Parathyroid adenoma (tissue), 2 donors: ENCODE data around the gene SYT9.
A peak's percentile ranks its signal among the peaks of the same experiment; 100 is the strongest.

ENCODE experiments used
- H2AFZ ChIP-seq: fragments of 300-600 bp; sonication (generic); one replicate; pipeline ENCODE4 v1.7.0; 2017; ENCODE audit warnings: antibody characterized with exemption, mild to moderate bottlenecking
- H3K27ac ChIP-seq: fragments of 300-600 bp; sonication (generic); one replicate; pipeline ENCODE4 v1.7.0; 2017
- H3K27me3 ChIP-seq: fragments of 300-600 bp; sonication (generic); one replicate; pipeline ENCODE4 v1.7.0; 2017; ENCODE audit warnings: low read length; ENCODE audit not compliant: control insufficient read depth, insufficient read depth
- H3K36me3 ChIP-seq: fragments of 300-600 bp; sonication (generic); one replicate; pipeline ENCODE4 v1.7.0; 2017; ENCODE audit warnings: low read length; ENCODE audit not compliant: control insufficient read depth, insufficient read depth
- H3K4me1 ChIP-seq: fragments of 300-600 bp; sonication (generic); one replicate; pipeline ENCODE4 v1.7.0; 2017; ENCODE audit warnings: control low read depth
- H3K4me2 ChIP-seq: fragments of 300-600 bp; sonication (generic); one replicate; pipeline ENCODE4 v1.7.0; 2017; ENCODE audit warnings: low read length
- H3K4me3 ChIP-seq: fragments of 300-600 bp; sonication (generic); one replicate; pipeline ENCODE4 v1.7.0; 2017; ENCODE audit warnings: low read depth, low read length
- H3K79me2 ChIP-seq: fragments of 300-600 bp; sonication (generic); one replicate; pipeline ENCODE4 v1.7.0; 2017; ENCODE audit warnings: control low read depth
- H3K9ac ChIP-seq: fragments of 300-600 bp; sonication (generic); one replicate; pipeline ENCODE4 v1.7.0; 2017; ENCODE audit warnings: mild to moderate bottlenecking
- H3K9me3 ChIP-seq: fragments of 300-600 bp; sonication (generic); one replicate; pipeline ENCODE4 v1.7.0; 2017; ENCODE audit warnings: low read length; ENCODE audit not compliant: control insufficient read depth
- TF ChIP-seq, protein P1 (sequence below): fragments of 300-600 bp; sonication (generic); IDR thresholded peaks from one replicate; pipeline ENCODE4 v1.7.0; 2017; ENCODE audit warnings: antibody characterized with exemption, mild to moderate bottlenecking
- donor health status: primary hyperparathyroidism.

Gene SYT9

GRCh38 chr11:7449841-7450214 is 198.1 kb downstream of the SYT9 start:
- no peak overlapping the region for H3K27ac ChIP-seq
- TF ChIP-seq, protein P1, sequence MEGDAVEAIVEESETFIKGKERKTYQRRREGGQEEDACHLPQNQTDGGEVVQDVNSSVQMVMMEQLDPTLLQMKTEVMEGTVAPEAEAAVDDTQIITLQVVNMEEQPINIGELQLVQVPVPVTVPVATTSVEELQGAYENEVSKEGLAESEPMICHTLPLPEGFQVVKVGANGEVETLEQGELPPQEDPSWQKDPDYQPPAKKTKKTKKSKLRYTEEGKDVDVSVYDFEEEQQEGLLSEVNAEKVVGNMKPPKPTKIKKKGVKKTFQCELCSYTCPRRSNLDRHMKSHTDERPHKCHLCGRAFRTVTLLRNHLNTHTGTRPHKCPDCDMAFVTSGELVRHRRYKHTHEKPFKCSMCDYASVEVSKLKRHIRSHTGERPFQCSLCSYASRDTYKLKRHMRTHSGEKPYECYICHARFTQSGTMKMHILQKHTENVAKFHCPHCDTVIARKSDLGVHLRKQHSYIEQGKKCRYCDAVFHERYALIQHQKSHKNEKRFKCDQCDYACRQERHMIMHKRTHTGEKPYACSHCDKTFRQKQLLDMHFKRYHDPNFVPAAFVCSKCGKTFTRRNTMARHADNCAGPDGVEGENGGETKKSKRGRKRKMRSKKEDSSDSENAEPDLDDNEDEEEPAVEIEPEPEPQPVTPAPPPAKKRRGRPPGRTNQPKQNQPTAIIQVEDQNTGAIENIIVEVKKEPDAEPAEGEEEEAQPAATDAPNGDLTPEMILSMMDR: no peak
- no peak overlapping the region for H3K4me3 ChIP-seq
- peak overlapping the region; percentile 38 for H2AFZ ChIP-seq
- H3K4me1 ChIP-seq: no peaks in the 10 kb centered on the region
- H3K79me2 ChIP-seq: no peaks in the 10 kb centered on the region
- H3K36me3 ChIP-seq: no peaks in the 10 kb centered on the region
- no peak overlapping the region for H3K9ac ChIP-seq
- no peak overlapping the region for H3K4me2 ChIP-seq
- H3K27me3 ChIP-seq: no peaks in the 10 kb centered on the region
- H3K9me3 ChIP-seq: no peaks in the 10 kb centered on the region

DNA sequence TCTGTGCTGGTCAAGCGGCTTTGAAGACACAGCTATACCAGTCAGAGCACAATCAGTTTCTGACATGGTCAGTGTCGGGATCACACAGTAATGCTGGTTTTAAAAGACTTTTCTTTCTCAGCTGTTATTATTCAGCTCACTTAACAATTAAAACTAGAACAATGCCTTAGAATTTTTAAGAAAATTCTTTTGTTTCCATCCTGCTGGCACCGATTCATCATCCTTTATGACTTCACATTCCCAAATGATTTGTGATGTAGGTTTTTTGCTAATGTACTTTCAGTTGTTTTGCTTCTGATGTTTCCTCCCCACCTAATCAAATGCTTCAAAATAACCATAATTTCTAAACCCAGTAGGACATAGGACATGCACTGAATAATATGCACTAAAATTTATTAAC is 199.1 kb downstream of the SYT9 start:
- no peaks in the 10 kb centered on the region for H3K27me3 ChIP-seq
- H2AFZ ChIP-seq: no peak overlapping the region
- TF ChIP-seq, protein P1: no peak
- no peak overlapping the region for H3K4me3 ChIP-seq
- no peaks in the 10 kb centered on the region for H3K36me3 ChIP-seq
- H3K27ac ChIP-seq: no peak overlapping the region
- H3K4me2 ChIP-seq: no peak overlapping the region
- H3K9me3 ChIP-seq: no peaks in the 10 kb centered on the region
- H3K9ac ChIP-seq: no peak overlapping the region
- H3K4me1 ChIP-seq: no peaks in the 10 kb centered on the region
- no peaks in the 10 kb centered on the region for H3K79me2 ChIP-seq

DNA sequence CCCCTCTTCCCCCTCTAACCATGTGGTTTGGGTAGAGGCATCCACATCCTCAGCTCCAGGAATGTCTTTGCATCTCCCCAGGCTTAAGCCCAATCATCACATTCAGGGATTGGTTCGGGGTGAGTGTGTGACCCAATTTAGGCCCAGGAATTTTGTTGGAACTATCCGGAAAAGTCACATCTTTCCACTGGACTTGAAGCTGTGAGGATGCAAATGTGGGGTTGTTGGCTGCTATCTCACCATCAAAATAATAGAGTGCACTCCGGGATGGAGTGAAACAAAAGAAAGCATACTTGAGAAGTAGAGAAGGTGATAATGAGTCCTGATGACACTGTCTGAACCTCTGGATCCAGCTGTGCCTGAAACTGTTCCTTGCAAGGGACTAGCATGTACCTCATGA is 199.8 kb downstream of the SYT9 start:
- TF ChIP-seq, protein P1: no peak
- H2AFZ ChIP-seq: no peak overlapping the region
- no peak overlapping the region for H3K4me2 ChIP-seq
- no peak overlapping the region for H3K27ac ChIP-seq
- no peaks in the 10 kb centered on the region for H3K9me3 ChIP-seq
- H3K27me3 ChIP-seq: no peaks in the 10 kb centered on the region
- no peaks in the 10 kb centered on the region for H3K79me2 ChIP-seq
- H3K36me3 ChIP-seq: no peaks in the 10 kb centered on the region
- H3K4me3 ChIP-seq: no peak overlapping the region
- no peaks in the 10 kb centered on the region for H3K4me1 ChIP-seq
- H3K9ac ChIP-seq: no peak overlapping the region

GRCh38 chr11:7451952-7452494 is 200.3 kb downstream of the SYT9 start:
- Histone ChIP-seq H3K4me3 (no peak overlapping the region), H3K9ac (no peak overlapping the region), H3K4me1 (no peaks in the 10 kb centered on the region), H3K27ac (no peak overlapping the region), H3K36me3 (no peaks in the 10 kb centered on the region), H3K4me2 (no peak overlapping the region), H3K79me2 (no peaks in the 10 kb centered on the region), H3K27me3 (no peaks in the 10 kb centered on the region), H3K9me3 (no peaks in the 10 kb centered on the region), H2AFZ (no peak overlapping the region)
- TF ChIP-seq, protein P1: no peak

DNA sequence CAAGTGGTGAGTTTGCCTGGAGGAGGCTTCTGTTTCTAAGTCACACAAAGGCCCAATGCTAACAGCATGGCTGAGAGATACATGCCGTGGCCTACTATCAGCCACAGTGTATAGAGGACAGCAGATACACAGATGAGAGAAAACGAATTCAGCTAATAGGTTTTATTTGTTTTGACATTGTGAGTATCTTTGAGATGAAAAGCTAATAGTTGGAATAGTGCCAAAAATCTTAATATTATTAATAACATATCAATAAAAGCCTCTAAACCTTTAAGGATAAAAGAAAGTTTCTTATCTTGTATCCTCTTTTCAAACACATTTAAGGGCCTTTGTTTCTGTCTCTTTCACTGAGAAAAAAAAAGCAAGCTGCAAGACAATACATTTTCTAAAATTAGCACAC is 203.2 kb downstream of the SYT9 start:
- Histone ChIP-seq H3K9ac (no peak overlapping the region), H3K9me3 (no peaks in the 10 kb centered on the region), H3K27ac (no peak overlapping the region), H2AFZ (no peak overlapping the region), H3K4me1 (no peaks in the 10 kb centered on the region), H3K79me2 (no peaks in the 10 kb centered on the region), H3K36me3 (no peaks in the 10 kb centered on the region), H3K4me2 (no peak overlapping the region), H3K4me3 (no peak overlapping the region), H3K27me3 (no peaks in the 10 kb centered on the region)
- TF ChIP-seq, protein P1: no peak
